Testis (tissue), 3 donors: ENCODE results near the gene DLG2. TPM values are rescaled to one million over a fixed set of nuclear protein-coding genes. Genes with fewer than 3 reads are reported as not detected.

ENCODE experiments used
- DNase-seq: peaks from one replicate; pipeline ENCODE4 v3.0.0-alpha.2; 2019
- H3K27ac ChIP-seq, 2 donors: fragments of 200-600 bp; sonication (generic); one replicate each; pipeline ENCODE4 v1.5.1; 2019
- H3K27me3 ChIP-seq: fragments of 200-600 bp; sonication (generic); one replicate; pipeline ENCODE4 v1.5.1; 2019
- H3K36me3 ChIP-seq: fragments of 200-600 bp; sonication (generic); one replicate; pipeline ENCODE4 v1.5.1; 2017; ENCODE audit warnings: low read depth; ENCODE audit errors: missing control alignments
- H3K4me1 ChIP-seq: fragments of 200-600 bp; sonication (generic); one replicate; pipeline ENCODE4 v1.5.1; 2019
- H3K4me3 ChIP-seq, 2 donors: fragments of 200-600 bp; sonication (generic); one replicate each; pipeline ENCODE4 v1.5.1; 2017 to 2019
- H3K9me3 ChIP-seq: fragments of 200-600 bp; sonication (generic); one replicate; pipeline ENCODE4 v1.5.1; 2017
- CTCF ChIP-seq, 3 experiments: fragments of 450-650 bp in 2 of 3; fragments of 200-600 bp in 1 of 3; sonication (generic) in 1 of 3; IDR thresholded peaks; one replicate each; pipeline ENCODE4 v1.5.1; 2016 to 2019; ENCODE audit warnings: antibody characterized with exemption in 3 of 3, mild to moderate bottlenecking in 2 of 3, moderate library complexity in 1 of 3
- POLR2A ChIP-seq: fragments of 450-650 bp; IDR thresholded peaks from one replicate; pipeline ENCODE4 v1.6.1; 2017; ENCODE audit warnings: antibody characterized with exemption, mild to moderate bottlenecking, moderate library complexity
- WGBS, 2 donors: methylation state at CpG; one replicate each; pipeline ENCODE4 v1.1.5; 2018; 5-methylcytosine and 5-hydroxymethylcytosine counted together
- intact Hi-C: fragments of 100-400 bp; cut with DNase I; formaldehyde crosslinking; loops from one replicate; pipeline ENCODE4 v1.15.1; 2023; ENCODE audit warnings: low total_unique reads
- polyA plus RNA-seq: library from polyadenylated mRNA; stranded (reverse); fragments of 350-450 nt; fragmentation: Illumina TruSeq; extraction: RNeasy Lipid Tissue Mini Kit (QIAGEN cat#74804); gene quantifications from one replicate; pipeline ENCODE4 v1.2.3, GENCODE V29; 2014; ENCODE audit warnings: low read depth, low replicate concordance; ENCODE audit not compliant: insufficient read depth
- total RNA-seq, 2 donors: library from RNA; depleted of rRNA; stranded (reverse); fragments of >200 nt; gene quantifications; one replicate each; pipeline ENCODE4 v1.2.3, GENCODE V29; 2016

DLG2 gene
- total and polyA plus RNA-seq, 3 donors from 2014 or later = 13.8 to 23.0 (median 14.1) TPM

GRCh38 chr11:83945976-83946375 is 1681.2 kb downstream of the DLG2 start:
- no peaks in the 10 kb centered on the region for H3K4me1 ChIP-seq
- 93 to 96% methylated on average over 7 of the region's 7 CpGs for WGBS, 2 donors
- no peak for DNase-seq
- H3K27ac ChIP-seq = no peak overlapping the region
- H3K9me3 ChIP-seq = no peaks in the 10 kb centered on the region
- H3K36me3 ChIP-seq = no peaks in the 10 kb centered on the region
- TF ChIP-seq CTCF (IDR thresholded peaks at IDR 0.05) (no peak), POLR2A (no peak)
- H3K4me3 ChIP-seq = no peak overlapping the region
- H3K27me3 ChIP-seq = no peaks in the 10 kb centered on the region
- intact Hi-C loops = no loop called here

GRCh38 chr11:83941050-83941449 is 1686.1 kb downstream of the DLG2 start:
- DNase-seq = no peak
- H3K27ac ChIP-seq = no peak overlapping the region
- intact Hi-C loops = no loop called here
- H3K4me1 ChIP-seq = no peaks in the 10 kb centered on the region
- no peaks in the 10 kb centered on the region for H3K36me3 ChIP-seq
- no peaks in the 10 kb centered on the region for H3K9me3 ChIP-seq
- no peaks in the 10 kb centered on the region for H3K27me3 ChIP-seq
- WGBS, 2 donors = 97 to 98% methylated on average over 1 of the region's 1 CpG
- H3K4me3 ChIP-seq = no peak overlapping the region
- TF ChIP-seq CTCF (IDR thresholded peaks at IDR 0.05) (no peak), POLR2A (no peak)

GRCh38 chr11:83938148-83938547 is 1689.0 kb downstream of the DLG2 start:
- no peaks in the 10 kb centered on the region for H3K4me1 ChIP-seq

GRCh38 chr11:83933008-83933407 is 1694.1 kb downstream of the DLG2 start:
- Histone ChIP-seq H3K9me3 (no peaks in the 10 kb centered on the region), H3K36me3 (no peaks in the 10 kb centered on the region), H3K4me1 (no peaks in the 10 kb centered on the region), H3K4me3 (no peak overlapping the region), H3K27ac (no peak overlapping the region), H3K27me3 (no peaks in the 10 kb centered on the region)
- TF ChIP-seq POLR2A (no peak), CTCF (IDR thresholded peaks at IDR 0.05) (no peak)
- WGBS, 2 donors = 69 to 85% methylated on average over 3 of the region's 3 CpGs
- DNase-seq = no peak
- intact Hi-C loops = no loop called here

More at GRCh38 chr11:83938148-83938547, 1689.0 kb downstream of the DLG2 start:
- no peak for DNase-seq
- H3K27me3 ChIP-seq = no peaks in the 10 kb centered on the region
- no peak overlapping the region for H3K27ac ChIP-seq
- TF ChIP-seq CTCF (IDR thresholded peaks at IDR 0.05) = no peak
- no peak for TF ChIP-seq POLR2A
- no peaks in the 10 kb centered on the region for H3K9me3 ChIP-seq
- H3K4me3 ChIP-seq = no peak overlapping the region
- intact Hi-C loops = no loop called here
- no peaks in the 10 kb centered on the region for H3K36me3 ChIP-seq
- 56 to 63% methylated on average over 1 of the region's 1 CpG for WGBS, 2 donors

- DNase-seq = no peak
- no peaks in the 10 kb centered on the region for H3K27me3 ChIP-seq
- intact Hi-C loops = no loop called here
- H3K9me3 ChIP-seq = no peaks in the 10 kb centered on the region
- no peaks in the 10 kb centered on the region for H3K36me3 ChIP-seq
- no peak overlapping the region for H3K27ac ChIP-seq
- WGBS, 2 donors = 97 to 100% methylated on average over 1 of the region's 1 CpG
- no peaks in the 10 kb centered on the region for H3K4me1 ChIP-seq
- no peak overlapping the region for H3K4me3 ChIP-seq
- no peak for TF ChIP-seq CTCF (IDR thresholded peaks at IDR 0.05)
- no peak for TF ChIP-seq POLR2A
These were observed 1699.7 kb downstream of the DLG2 start for GRCh38 chr11:83927422-83927821.
